Endothelial cell of umbilical vein (primary cell): Measurements from ENCODE around the gene LRRC10B. TPM values are rescaled to one million over a fixed set of nuclear protein-coding genes. Genes with fewer than 3 reads are reported as not detected.

Experiments
- BruUV-seq: library from RNA; stranded (reverse); fragments of 400-500 nt; replicated peaks from 2 replicates; lab custom pipeline; 2021; lab: Mats Ljungman, UMichigan
- CTCF ChIA-PET: fragments of 300-600, 350-600 bp; sonication (Branson Sonifier 250); formaldehyde crosslinking; loops from one replicate; lab custom pipeline; 2021; ENCODE audit warnings: antibody characterized with exemption, inconsistent platforms; lab: Charles Lee
- POLR2A ChIA-PET: fragments of 300-600, 350-600 bp; sonication (Branson Sonifier 250); formaldehyde crosslinking; loops from one replicate; lab custom pipeline; 2021; ENCODE audit warnings: antibody characterized with exemption, inconsistent platforms; lab: Charles Lee
- DNase-seq: peaks from one replicate; pipeline ENCODE4 v3.0.0-alpha.2; 2011; ENCODE audit warnings: low read depth, low spot score
- FAIRE-seq: peaks from 2 replicates; lab custom pipeline; 2011; peaks lifted over from hg19 to GRCh38; lab: Jason Lieb, UNC
- H2AFZ ChIP-seq: 2 replicates; pipeline ENCODE4 v1.6.0; 2012; ENCODE audit warnings: low read depth, low read length, control low read depth, inconsistent platforms
- H3K27ac ChIP-seq: 2 replicates; pipeline ENCODE4 v1.5.1; 2011; ENCODE audit warnings: low read depth, mild to moderate bottlenecking, control low read depth, low read length, moderate library complexity; ENCODE audit not compliant: insufficient read depth
- H3K27me3 ChIP-seq, 2 experiments: 2 replicates each; pipeline versions ENCODE4 v1.6.0 to v1.6.1; 2011; ENCODE audit warnings: low read length in 2 of 2, mixed read lengths in 1 of 2; ENCODE audit not compliant: control insufficient read depth in 2 of 2, insufficient read depth in 2 of 2
- H3K36me3 ChIP-seq, 2 experiments: 2 replicates in 1 of 2; 3 replicates in 1 of 2; pipeline ENCODE4 v1.5.1; 2011; ENCODE audit warnings: low read length in 2 of 2, mild to moderate bottlenecking in 1 of 2, moderate library complexity in 1 of 2; ENCODE audit not compliant: control insufficient read depth in 2 of 2, insufficient read depth in 2 of 2; ENCODE audit errors: extremely low read depth in 1 of 2
- H3K4me1 ChIP-seq: 3 replicates; pipeline ENCODE4 v1.5.1; 2011; ENCODE audit warnings: mild to moderate bottlenecking, low read length; ENCODE audit not compliant: control insufficient read depth, insufficient read depth; ENCODE audit errors: extremely low read depth
- H3K4me2 ChIP-seq: 2 replicates; pipeline ENCODE4 v1.6.1; 2011; ENCODE audit warnings: low read length, control low read depth, mixed read lengths; ENCODE audit not compliant: insufficient read depth
- H3K4me3 ChIP-seq, 3 experiments: fragments of 200-600 bp in 1 of 3; sonication (generic), shearing (Covaris generic) in 1 of 3; replicated peaks in 1 of 3; 2 replicates each; pipeline ENCODE4 v1.5.1; 2011 to 2016; ENCODE audit warnings: control low read depth in 3 of 3, low read length in 3 of 3, mild to moderate bottlenecking in 2 of 3, inconsistent platforms in 1 of 3, low read depth in 1 of 3, moderate library complexity in 1 of 3; ENCODE audit not compliant: insufficient read depth in 1 of 3
- H3K79me2 ChIP-seq: 2 replicates; pipeline ENCODE4 v1.6.0; 2012; ENCODE audit warnings: low read length, inconsistent platforms; ENCODE audit not compliant: control insufficient read depth, insufficient read depth
- H3K9ac ChIP-seq: replicated peaks from 2 replicates; pipeline ENCODE3; 2011; ENCODE audit warnings: low read length, control low read depth; ENCODE audit not compliant: insufficient read depth; ENCODE audit errors: extremely low read depth
- H3K9me1 ChIP-seq: replicated peaks from 3 replicates; pipeline ENCODE4 v1.6.0; 2011; ENCODE audit warnings: mild to moderate bottlenecking, low read length; ENCODE audit not compliant: control insufficient read depth, insufficient read depth; ENCODE audit errors: extremely low read depth
- H3K9me3 ChIP-seq: replicated peaks from 2 replicates; pipeline ENCODE4 v1.5.1; 2012; ENCODE audit warnings: low read length, inconsistent platforms; ENCODE audit not compliant: control insufficient read depth, insufficient read depth
- H4K20me1 ChIP-seq: replicated peaks from 2 replicates; pipeline ENCODE3; 2011; ENCODE audit warnings: mild to moderate bottlenecking, low read length; ENCODE audit not compliant: control insufficient read depth, insufficient read depth; ENCODE audit errors: extremely low read depth
- EZH2 ChIP-seq: IDR thresholded peaks from 2 replicates; pipeline ENCODE4 v1.6.1; 2012; ENCODE audit warnings: borderline replicate concordance, low read depth, mild to moderate bottlenecking, moderate library complexity, low read length, inconsistent platforms; ENCODE audit not compliant: severe bottlenecking
- FOS ChIP-seq: IDR thresholded peaks from 2 replicates; pipeline ENCODE4 v1.6.1; 2011; ENCODE audit warnings: mild to moderate bottlenecking, low read length, moderate library complexity, borderline replicate concordance; ENCODE audit not compliant: insufficient read depth
- POLR2A ChIP-seq: IDR thresholded peaks from 2 replicates; pipeline ENCODE4 v1.6.1; 2012; ENCODE audit warnings: low read depth, mild to moderate bottlenecking, control low read depth, low read length
- POLR2AphosphoS5 ChIP-seq: IDR thresholded peaks from 2 replicates; pipeline ENCODE4 v1.6.1; 2012; ENCODE audit warnings: low read depth, mild to moderate bottlenecking, control low read depth, low read length, moderate library complexity; ENCODE audit not compliant: insufficient read depth
- dilution Hi-C: fragments of 300-500 bp; cut with MboI; formaldehyde crosslinking; loops from one replicate; pipeline ENCODE4 v1.15.0; 2019; ENCODE audit warnings: low sequenced_read_pairs; ENCODE audit not compliant: extremely low pct_ligation_motif_present
- intact Hi-C: fragments of 100-400 bp; cut with micrococcal nuclease; formaldehyde crosslinking; loops from one replicate; pipeline ENCODE4 v1.10.0; 2022
- polyA plus RNA-seq, 4 experiments: library from polyadenylated mRNA; depleted of rRNA in 3 of 4; stranded (reverse) in 3 of 4; unstranded in 1 of 4; fragments of >200 nt; gene quantifications; 2 replicates each; pipeline versions ENCODE4 v1.2.1 to v1.2.3, GENCODE V29; 2011 to 2012; ENCODE audit warnings: missing spikeins in 1 of 4
- total RNA-seq: library from RNA; stranded (reverse); gene quantifications from 2 replicates; pipeline ENCODE4 v1.2.3, GENCODE V29; 2021
- TF ChIP-seq, protein P1 (sequence below): IDR thresholded peaks from 2 replicates; pipeline ENCODE4 v1.6.1; 2011; ENCODE audit not compliant: insufficient read depth, insufficient read length
- TF ChIP-seq, protein P2 (sequence below), 2 donors: IDR thresholded peaks; 1 replicate in 1 of 2; 2 replicates in 1 of 2; pipeline ENCODE4 v1.5.1; 2011; ENCODE audit warnings: low read length in 2 of 2, mild to moderate bottlenecking in 2 of 2, moderate library complexity in 2 of 2, control low read depth in 1 of 2, inconsistent platforms in 1 of 2, low read depth in 1 of 2; ENCODE audit not compliant: insufficient read depth in 1 of 2; ENCODE audit errors: extremely low read depth in 1 of 2

LRRC10B gene
- total and polyA plus RNA-seq, 2 donors (not counting 3 experiments of a cell fraction or from before 2014, with no cell fraction given), result not detected

DNA sequence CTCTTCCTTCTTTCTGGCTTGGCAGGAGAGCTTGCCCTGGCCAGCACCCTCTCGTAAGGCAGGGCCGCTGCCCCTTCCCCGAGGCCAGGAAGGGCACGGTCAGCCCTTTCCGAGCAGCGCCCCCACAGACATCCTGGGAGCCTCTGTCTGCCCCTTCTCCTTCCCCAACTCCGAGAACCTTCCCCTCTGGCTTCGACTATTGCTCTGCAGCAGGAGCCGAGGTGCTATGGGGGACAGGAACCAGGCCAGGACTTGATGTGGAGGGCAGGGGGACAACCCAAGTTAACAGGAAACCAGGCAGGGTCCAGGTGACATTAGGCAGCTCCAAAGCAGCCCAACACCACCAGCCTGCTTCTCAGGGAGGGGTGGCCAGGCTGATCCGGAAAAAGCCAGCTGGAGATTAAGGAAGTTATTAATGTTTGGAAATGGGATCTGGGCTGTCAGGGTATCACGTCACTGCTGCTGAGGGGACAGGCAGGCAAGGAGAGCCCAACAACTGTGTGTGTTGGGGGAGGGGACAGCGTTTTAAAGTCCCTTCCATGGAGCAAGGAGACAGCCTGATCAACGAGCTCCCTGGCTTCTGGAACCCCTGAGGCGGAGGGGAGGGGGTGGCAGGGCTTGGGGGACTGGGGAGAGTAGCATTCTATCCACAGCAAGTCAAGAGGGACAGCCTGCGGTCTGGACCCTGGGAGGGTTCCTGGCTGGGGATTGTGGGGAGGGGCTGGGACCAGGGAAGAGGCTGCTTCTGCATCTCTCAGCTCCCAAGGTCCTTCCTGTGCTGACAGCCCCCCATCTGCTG lies 45.0 kb downstream of the LRRC10B start:
- Histone ChIP-seq H3K4me2 (no peak overlapping the region), H3K9me1 (no peaks in the 10 kb centered on the region), H3K79me2 (no peaks in the 10 kb centered on the region), H3K36me3 (no peaks in the 10 kb centered on the region), H3K9ac (no peak overlapping the region), H2AFZ (no peak overlapping the region), H3K27ac (no peak overlapping the region), H4K20me1 (no peaks in the 10 kb centered on the region), H3K27me3 (peaks cover 24 to 29% of the 10 kb centered on the region in 2 experiments), H3K4me1 (no peaks in the 10 kb centered on the region), H3K9me3 (no peaks in the 10 kb centered on the region), H3K4me3 (no peak overlapping the region)
- ChIA-PET CTCF (interaction anchor here (1.2 to 1.4 kb wide), 2 partner anchors 22 to 37 kb away, joined by 3 to 5 read pairs; no protein-coding TSS in a partner anchor), POLR2A (no interaction called here)
- dilution Hi-C loops, result no loop called here
- TF ChIP-seq EZH2 (no peak), POLR2A (no peak), FOS (no peak), POLR2AphosphoS5 (no peak)
- TF ChIP-seq, protein P1, sequence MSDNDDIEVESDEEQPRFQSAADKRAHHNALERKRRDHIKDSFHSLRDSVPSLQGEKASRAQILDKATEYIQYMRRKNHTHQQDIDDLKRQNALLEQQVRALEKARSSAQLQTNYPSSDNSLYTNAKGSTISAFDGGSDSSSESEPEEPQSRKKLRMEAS, result no peak
- TF ChIP-seq, protein P2, sequence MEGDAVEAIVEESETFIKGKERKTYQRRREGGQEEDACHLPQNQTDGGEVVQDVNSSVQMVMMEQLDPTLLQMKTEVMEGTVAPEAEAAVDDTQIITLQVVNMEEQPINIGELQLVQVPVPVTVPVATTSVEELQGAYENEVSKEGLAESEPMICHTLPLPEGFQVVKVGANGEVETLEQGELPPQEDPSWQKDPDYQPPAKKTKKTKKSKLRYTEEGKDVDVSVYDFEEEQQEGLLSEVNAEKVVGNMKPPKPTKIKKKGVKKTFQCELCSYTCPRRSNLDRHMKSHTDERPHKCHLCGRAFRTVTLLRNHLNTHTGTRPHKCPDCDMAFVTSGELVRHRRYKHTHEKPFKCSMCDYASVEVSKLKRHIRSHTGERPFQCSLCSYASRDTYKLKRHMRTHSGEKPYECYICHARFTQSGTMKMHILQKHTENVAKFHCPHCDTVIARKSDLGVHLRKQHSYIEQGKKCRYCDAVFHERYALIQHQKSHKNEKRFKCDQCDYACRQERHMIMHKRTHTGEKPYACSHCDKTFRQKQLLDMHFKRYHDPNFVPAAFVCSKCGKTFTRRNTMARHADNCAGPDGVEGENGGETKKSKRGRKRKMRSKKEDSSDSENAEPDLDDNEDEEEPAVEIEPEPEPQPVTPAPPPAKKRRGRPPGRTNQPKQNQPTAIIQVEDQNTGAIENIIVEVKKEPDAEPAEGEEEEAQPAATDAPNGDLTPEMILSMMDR (IDR thresholded peaks at IDR 0.05; ENCODE audit: extremely low read depth in 1 of 2, insufficient read depth in 1 of 2, low read depth in 1 of 2, low read length in 2 of 2), result no peak
- no TSS peak for BruUV-seq
- FAIRE-seq (no peak), DNase-seq (no peak)
- intact Hi-C loops, result no loop called here
